HEK293T (cell line): ENCODE measurements around the gene BTBD7.
A peak's percentile ranks its signal among the peaks of the same experiment; 100 is the strongest.

ENCODE experiments used
- CTCF ChIA-PET: fragments of 350-600 bp; formaldehyde crosslinking; extraction: SDS; loops from one replicate; lab custom pipeline; 2021; ENCODE audit warnings: antibody characterized with exemption, inconsistent platforms; lab: Yijun Ruan, JAX
- POLR2A ChIA-PET: fragments of 350-600 bp; formaldehyde crosslinking; extraction: SDS; loops from one replicate; lab custom pipeline; 2020; ENCODE audit warnings: antibody characterized with exemption, inconsistent platforms; lab: Yijun Ruan, JAX
- DNase-seq: peaks from one replicate; pipeline ENCODE4 v3.0.0; 2012; ENCODE audit warnings: mixed read lengths; ENCODE audit errors: extremely low spot score
- ARNT ChIP-seq: fragments of 450-650 bp; IDR thresholded peaks from 2 replicates; pipeline ENCODE4 v1.6.1; 2017; ENCODE audit warnings: mild to moderate bottlenecking
- BHLHE40 ChIP-seq: fragments of 450-650 bp; IDR thresholded peaks from 2 replicates; pipeline ENCODE4 v1.6.1; 2016; ENCODE audit warnings: mild to moderate bottlenecking, moderate library complexity, borderline replicate concordance
- CTBP1 ChIP-seq: fragments of 450-650 bp; IDR thresholded peaks from 2 replicates; pipeline ENCODE4 v1.6.1; 2016; ENCODE audit warnings: borderline replicate concordance
- ELF4 ChIP-seq: fragments of 450-650 bp; IDR thresholded peaks from 2 replicates; pipeline ENCODE4 v1.6.1; 2017; ENCODE audit warnings: antibody characterized with exemption
- FOXA1 ChIP-seq: fragments of 450-650 bp; IDR thresholded peaks from 2 replicates; pipeline ENCODE4 v1.6.1; 2016; ENCODE audit warnings: mild to moderate bottlenecking
- FOXK2 ChIP-seq: fragments of 450-650 bp; IDR thresholded peaks from 2 replicates; pipeline ENCODE4 v1.6.1; 2016; ENCODE audit warnings: mild to moderate bottlenecking
- FOXM1 ChIP-seq: fragments of 450-650 bp; IDR thresholded peaks from 2 replicates; pipeline ENCODE4 v1.6.1; 2017; ENCODE audit warnings: mild to moderate bottlenecking, borderline replicate concordance
- HDGF ChIP-seq: fragments of 450-650 bp; IDR thresholded peaks from 2 replicates; pipeline ENCODE4 v1.6.1; 2017; ENCODE audit warnings: antibody characterized with exemption, borderline replicate concordance
- L3MBTL2 ChIP-seq: fragments of 450-650 bp; conservative IDR thresholded peaks from 2 replicates; pipeline ENCODE4 v1.6.1; 2016; ENCODE audit warnings: mild to moderate bottlenecking
- LEF1 ChIP-seq: fragments of 450-650 bp; IDR thresholded peaks from 2 replicates; pipeline ENCODE4 v1.6.1; 2017; ENCODE audit warnings: mild to moderate bottlenecking, borderline replicate concordance
- NFRKB ChIP-seq: fragments of 450-650 bp; IDR thresholded peaks from 2 replicates; pipeline ENCODE4 v1.6.1; 2016; ENCODE audit warnings: mild to moderate bottlenecking, moderate library complexity
- SP1 ChIP-seq: fragments of 450-650 bp; IDR thresholded peaks from 2 replicates; pipeline ENCODE4 v1.6.1; 2017
- SUZ12 ChIP-seq: fragments of 450-650 bp; IDR thresholded peaks from 2 replicates; pipeline ENCODE4 v1.6.1; 2016; ENCODE audit warnings: mild to moderate bottlenecking
- TARDBP ChIP-seq: fragments of 450-650 bp; IDR thresholded peaks from 2 replicates; pipeline ENCODE4 v1.6.1; 2016
- ZNF384 ChIP-seq: fragments of 450-650 bp; IDR thresholded peaks from 2 replicates; pipeline ENCODE4 v1.6.1; 2016
- TF ChIP-seq, protein P1 (sequence below): fragments of 450-650 bp; IDR thresholded peaks from 2 replicates; pipeline ENCODE4 v1.6.1; 2016

BTBD7 gene

DNA sequence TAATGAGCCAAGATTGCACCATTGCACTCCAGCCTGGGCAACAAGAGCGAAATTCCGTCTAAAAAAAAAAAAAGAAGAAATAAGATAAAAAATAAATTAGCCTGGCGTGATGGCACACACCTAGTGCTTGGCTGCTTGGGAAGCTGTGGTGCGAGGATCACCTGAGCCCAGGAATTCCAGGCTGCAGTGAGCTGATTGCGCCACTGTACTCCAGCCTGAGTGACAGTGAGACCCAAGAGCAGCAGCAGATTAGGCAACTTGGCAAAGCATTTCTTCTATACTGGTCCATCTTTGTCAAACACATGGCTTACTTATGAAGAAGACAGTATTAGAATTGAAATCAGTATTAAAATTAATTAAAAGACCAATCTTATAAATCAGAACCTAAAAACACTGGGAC, 132.3 kb downstream of the BTBD7 start:
- no peak for DNase-seq
- CTCF ChIA-PET: no interaction called here
- TF ChIP-seq ARNT (no peak), NFRKB (no peak), FOXM1 (no peak), FOXK2 (no peak), L3MBTL2 (no peak), TARDBP (no peak)
- TF ChIP-seq, protein P1, sequence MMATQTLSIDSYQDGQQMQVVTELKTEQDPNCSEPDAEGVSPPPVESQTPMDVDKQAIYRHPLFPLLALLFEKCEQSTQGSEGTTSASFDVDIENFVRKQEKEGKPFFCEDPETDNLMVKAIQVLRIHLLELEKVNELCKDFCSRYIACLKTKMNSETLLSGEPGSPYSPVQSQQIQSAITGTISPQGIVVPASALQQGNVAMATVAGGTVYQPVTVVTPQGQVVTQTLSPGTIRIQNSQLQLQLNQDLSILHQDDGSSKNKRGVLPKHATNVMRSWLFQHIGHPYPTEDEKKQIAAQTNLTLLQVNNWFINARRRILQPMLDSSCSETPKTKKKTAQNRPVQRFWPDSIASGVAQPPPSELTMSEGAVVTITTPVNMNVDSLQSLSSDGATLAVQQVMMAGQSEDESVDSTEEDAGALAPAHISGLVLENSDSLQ: peak; percentile 8; the same call in 1 of the 2 replicates
- POLR2A ChIA-PET: no interaction called here

DNA sequence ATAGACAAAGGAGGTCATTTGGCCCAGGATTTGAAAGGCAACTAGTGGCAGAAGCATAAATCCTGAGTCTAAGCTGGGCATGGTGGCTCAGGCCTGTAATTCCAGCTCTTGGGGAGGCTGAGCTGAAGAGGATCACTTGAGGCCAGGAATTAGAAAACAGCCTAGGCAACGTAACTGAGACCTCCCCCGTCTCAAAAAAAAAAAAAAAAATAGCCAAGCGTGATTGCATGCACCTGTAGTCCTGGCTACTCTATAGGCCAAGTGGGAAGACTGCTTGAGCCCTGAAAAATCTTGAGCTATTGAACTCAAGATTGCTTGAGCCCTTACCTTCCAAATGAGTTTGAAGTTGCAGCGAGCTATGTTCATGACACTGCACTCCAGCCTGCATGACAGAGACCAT, 133.8 kb downstream of the BTBD7 start:
- POLR2A ChIA-PET: no interaction called here
- no peak for TF ChIP-seq ELF4
- TF ChIP-seq TARDBP: no peak
- TF ChIP-seq SP1: no peak
- TF ChIP-seq SUZ12: no peak
- TF ChIP-seq FOXK2: no peak
- TF ChIP-seq, protein P1: no peak
- TF ChIP-seq ARNT: no peak
- no peak for TF ChIP-seq NFRKB
- no peak for TF ChIP-seq ZNF384
- no peak for TF ChIP-seq HDGF
- TF ChIP-seq BHLHE40: no peak
- no peak for TF ChIP-seq CTBP1
- TF ChIP-seq FOXM1: no peak
- no peak for TF ChIP-seq FOXA1
- TF ChIP-seq LEF1: no peak
- TF ChIP-seq L3MBTL2: no peak
- DNase-seq: no peak
- CTCF ChIA-PET: interaction anchor here (0.6 kb wide), 1 partner anchor 298 kb away, joined by 5 read pairs; no protein-coding TSS in a partner anchor

DNA sequence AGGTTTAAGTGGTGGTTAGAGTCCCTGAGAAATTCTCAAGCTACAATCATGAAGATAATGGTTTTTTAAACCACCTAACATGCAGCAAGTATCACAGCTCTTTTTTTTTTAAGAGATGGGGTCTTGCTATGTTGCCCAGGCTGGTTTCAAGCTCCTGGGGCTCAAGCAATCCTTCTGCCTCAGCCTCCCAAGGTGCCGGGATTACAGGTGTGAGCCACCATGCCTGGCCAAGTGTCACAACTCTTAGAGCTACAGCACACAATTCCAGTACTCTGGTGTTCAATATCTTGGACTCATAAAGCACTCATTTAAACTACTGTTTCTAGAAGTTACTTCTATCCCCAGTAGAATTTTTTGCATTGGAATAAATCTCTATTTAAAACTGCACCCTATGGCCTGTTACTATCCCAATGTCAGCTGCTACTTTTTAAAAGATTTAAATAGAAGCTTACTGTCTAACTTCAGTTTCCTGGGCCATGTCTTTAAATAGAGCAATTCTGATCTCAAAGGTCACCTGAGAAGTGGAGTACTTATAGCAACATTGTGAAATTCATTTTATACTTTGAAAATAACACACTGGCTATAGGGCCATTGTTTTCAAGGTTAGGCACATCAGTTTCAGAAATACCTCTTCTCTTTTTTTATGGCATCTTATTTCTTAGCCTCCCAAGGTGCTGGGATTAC, 137.4 kb downstream of the BTBD7 start:
- TF ChIP-seq BHLHE40 (no peak), ELF4 (no peak), LEF1 (no peak), TARDBP (no peak), FOXK2 (no peak), NFRKB (no peak), ARNT (no peak), HDGF (no peak), FOXA1 (no peak), ZNF384 (no peak), FOXM1 (no peak), SP1 (no peak), SUZ12 (no peak), L3MBTL2 (no peak)
- TF ChIP-seq, protein P1: no peak
- POLR2A ChIA-PET: interaction anchor here (1.7 to 2.4 kb wide), 2 partner anchors 9 to 11 kb away, joined by 3 to 13 read pairs; partner anchors contain the start of genes LYSET and MOAP1
- no peak for DNase-seq
- CTCF ChIA-PET: no interaction called here
